ENCODE data around the gene MATCAP1. TPM values are rescaled to one million over a fixed set of nuclear protein-coding genes. Genes with fewer than 3 reads are reported as not detected.

MATCAP1 gene
- total and polyA plus RNA-seq, 2 of the 8 experiments (the other 6 are each of a cell fraction or from before 2014, with no cell fraction given) = 22.9 to 27.5 TPM

DNA sequence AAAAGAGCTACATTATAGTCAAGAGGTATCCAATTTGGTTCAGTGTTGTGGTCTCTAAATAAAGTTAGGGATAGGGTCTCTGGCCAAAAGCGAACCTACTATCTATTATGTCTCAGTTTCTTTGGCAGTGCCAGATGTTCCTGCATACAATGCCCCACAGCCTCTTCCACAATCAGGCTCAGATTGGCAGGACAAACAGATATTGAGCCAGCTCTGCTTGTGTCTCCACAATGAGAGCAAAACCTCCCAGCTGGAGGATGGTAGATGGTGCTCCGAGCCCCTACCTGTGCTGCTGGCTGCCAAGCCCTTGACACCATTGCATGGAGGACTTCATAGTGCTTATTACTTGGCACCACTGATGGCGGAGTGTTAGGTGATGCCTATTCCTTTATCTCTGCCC lies 54.3 kb downstream of the MATCAP1 start (continued):
- TF ChIP-seq FOSL1 (IDR thresholded peaks at IDR 0.05; ENCODE audit: insufficient read depth, low read depth, low read length) (no peak), SP2 (IDR thresholded peaks at IDR 0.05; ENCODE audit: low read length) (no peak), SUZ12 (IDR thresholded peaks at IDR 0.05; ENCODE audit: low read length) (no peak), CHD2 (IDR thresholded peaks at IDR 0.05; ENCODE audit: low read length) (no peak), RNF2 (IDR thresholded peaks at IDR 0.05; ENCODE audit: borderline replicate concordance, low read depth, low read length, missing control alignments, poor library complexity, severe bottlenecking) (no peak)
